Stimulated activated CD8-positive, alpha-beta memory T cell treated with anti-CD3 and anti-CD28 coated beads, Interleukin-12 subunit alpha, Interleukin-12 subunit beta, amount 100 ng/mL, for 24 hours (primary cell): ENCODE data around the gene CRTAC1.

ENCODE experiments used
- DNase-seq: peaks from one replicate; pipeline ENCODE4 v3.0.0-alpha.2; 2020; ENCODE audit errors: extremely low read depth

The CRTAC1 gene, protein sequence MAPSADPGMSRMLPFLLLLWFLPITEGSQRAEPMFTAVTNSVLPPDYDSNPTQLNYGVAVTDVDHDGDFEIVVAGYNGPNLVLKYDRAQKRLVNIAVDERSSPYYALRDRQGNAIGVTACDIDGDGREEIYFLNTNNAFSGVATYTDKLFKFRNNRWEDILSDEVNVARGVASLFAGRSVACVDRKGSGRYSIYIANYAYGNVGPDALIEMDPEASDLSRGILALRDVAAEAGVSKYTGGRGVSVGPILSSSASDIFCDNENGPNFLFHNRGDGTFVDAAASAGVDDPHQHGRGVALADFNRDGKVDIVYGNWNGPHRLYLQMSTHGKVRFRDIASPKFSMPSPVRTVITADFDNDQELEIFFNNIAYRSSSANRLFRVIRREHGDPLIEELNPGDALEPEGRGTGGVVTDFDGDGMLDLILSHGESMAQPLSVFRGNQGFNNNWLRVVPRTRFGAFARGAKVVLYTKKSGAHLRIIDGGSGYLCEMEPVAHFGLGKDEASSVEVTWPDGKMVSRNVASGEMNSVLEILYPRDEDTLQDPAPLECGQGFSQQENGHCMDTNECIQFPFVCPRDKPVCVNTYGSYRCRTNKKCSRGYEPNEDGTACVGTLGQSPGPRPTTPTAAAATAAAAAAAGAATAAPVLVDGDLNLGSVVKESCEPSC

DNA sequence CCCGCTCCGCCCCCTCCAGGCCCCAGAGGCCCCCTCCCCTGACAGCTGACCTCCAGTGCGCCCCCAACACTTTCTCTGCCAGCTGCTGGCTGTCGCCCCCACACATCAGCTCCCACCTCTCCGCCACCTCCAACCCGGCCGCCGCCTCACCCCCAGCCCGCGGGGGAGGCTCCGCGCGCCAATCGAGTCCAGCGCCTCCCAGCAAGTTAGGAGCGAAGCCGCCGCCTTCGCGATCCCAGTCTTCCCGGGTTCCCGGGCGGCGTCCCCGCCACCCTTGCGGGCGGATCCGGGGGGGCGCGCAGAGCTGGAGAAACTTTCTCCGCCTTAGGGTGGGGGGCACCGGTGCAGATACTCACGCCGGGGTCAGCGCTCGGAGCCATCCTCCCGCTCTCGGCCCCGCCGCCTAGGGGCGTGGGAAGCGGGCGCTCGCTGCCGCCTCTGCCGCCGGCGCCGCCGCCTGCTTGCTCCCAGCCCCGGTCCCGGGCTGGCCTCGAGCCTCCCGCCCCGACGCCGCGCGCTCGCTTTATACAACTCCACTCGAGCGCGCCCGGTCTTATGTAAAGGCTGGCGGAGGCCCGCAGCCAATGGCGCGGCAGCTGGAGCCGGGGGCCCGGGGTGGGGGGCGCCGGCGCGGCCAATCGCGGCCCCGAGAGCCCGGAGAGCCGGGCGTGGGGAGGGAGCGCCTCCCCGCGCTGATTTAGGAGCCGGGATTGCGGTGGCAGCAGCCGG lies at the start of gene CRTAC1:
Gene CRTAC1 (minus strand): TSS at position 529 of the 729 bp plus-strand sequence. CDS start 149 bp downstream, at position 380.
- DNase-seq: no peak

- DNase-seq: no peak
Measured at GRCh38 chr10:98078774-98079173, 48.4 kb upstream of the CRTAC1 start.

DNA sequence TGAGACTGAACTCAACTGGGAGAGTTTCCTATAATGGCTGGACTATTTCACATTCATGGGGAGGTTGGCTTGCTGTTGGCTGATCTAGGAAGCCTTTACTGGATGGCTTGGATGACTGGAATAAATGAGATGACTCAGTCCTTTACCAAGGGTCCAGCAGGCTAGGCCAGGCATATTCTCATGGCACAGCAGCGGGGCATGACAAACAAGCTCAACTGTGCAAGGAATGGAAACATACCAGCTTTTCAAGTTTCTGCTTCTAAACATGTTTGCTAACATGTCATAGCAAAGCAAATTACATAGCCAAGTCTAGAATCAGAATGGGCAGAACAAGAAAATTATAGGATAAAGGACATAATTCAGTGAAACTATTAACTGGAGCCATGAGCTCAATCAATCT lies 46.8 kb upstream of the CRTAC1 start:
- no peak for DNase-seq

DNA sequence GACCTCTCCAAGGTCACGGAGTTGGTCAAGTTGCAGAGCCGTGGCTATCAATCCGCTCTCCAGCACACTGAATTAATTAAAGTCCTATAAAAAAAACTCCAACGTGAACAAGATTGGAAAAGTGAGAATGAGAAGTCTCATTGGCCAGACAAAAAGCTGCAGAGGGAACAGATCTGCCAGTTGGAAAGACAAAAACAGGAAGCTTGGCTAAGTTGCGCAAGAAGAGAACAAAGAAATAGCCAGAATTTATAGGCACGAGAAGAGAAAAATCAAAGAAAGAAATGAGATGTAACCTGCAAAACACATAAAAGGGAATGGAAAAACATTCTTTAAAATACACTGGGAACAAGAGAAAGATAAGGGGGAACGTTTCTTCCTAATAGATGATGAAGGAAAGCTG lies 45.7 kb upstream of the CRTAC1 start:
- no peak for DNase-seq

DNA sequence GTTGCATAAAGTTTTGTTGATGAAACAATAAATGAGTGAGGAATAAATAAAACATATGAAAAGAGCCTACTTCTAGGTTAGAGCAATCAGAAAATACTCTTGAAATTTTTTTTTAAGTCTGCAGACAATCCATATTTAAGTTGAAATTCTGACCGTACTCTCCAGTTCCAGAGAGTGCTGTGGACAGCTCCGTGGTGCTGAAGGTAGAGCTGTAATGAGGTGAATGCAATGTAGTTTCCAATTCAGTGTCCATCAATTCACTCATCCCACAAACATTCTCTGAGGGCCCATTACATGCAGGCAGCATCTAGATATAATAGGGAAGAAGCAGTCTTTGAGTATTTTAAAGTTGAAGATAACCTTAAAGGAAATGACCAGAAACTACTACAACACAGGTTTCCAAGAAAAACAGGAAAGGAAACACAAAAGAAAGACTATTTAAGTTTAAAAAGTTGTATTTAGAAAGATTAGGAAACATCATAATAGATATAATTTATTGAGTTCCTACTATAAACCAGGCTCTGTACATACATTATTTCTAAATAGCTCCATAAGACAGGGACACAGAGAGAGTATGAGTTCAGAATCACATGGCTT lies 44.0 kb upstream of the CRTAC1 start:
- no peak for DNase-seq

DNA sequence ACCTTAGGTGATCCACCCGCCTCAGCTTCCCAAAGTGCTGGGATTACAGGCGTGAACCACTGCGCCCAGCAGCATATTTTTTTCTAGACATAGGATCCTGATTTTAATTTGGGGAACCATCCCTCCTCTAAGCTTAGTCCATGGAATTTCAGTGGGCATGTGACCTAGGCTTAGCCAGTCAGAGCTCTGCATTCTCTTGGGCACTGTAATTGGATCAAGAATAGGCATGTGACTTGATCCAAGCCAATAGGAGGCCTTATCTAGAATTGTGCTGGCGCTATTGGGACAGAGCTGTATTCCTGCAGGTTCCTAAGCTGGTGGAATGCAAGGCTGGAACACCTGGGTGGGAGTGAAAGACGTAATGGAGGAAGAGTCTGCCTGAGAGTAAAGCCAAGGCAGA lies 36.7 kb upstream of the CRTAC1 start:
- DNase-seq: no peak

DNA sequence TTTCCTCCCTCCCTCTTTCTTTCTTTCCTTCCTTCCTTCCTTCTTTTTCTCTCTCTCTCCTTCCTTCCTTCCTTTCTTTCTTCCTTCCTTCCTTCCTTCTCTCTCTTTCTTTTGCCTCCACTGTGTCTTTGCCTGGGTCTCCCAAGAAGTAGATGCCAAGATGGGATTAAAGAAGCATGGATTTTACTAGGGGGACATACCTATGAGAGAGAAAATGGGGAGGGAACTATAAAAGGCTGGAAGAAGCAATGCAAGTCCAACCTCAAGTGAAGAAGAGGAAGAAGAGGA lies 33.3 kb upstream of the CRTAC1 start:
- DNase-seq: no peak

GRCh38 chr10:98062424-98062823 lies 32.0 kb upstream of the CRTAC1 start:
- DNase-seq: no peak

- no peak for DNase-seq
Measured at GRCh38 chr10:98060079-98060478, 29.7 kb upstream of the CRTAC1 start.

DNA sequence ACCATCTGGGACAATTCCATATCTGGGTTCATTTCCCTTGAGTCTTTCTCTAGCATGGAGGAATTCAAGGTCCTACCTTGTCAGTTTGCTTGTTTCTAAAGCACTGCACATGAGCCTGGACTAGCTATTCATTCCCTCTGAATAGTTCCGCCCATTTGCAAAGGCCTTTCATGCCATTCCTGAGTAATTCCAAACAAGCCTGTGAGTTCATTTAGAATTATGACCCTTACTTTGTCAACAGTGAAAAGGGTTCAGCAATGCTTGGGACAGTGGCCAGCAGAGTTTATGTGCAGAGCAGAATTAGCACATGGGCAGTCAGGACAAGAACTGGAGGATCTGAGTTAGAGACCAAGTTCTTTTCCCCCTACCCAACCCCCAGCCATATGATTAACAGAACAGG lies 27.9 kb upstream of the CRTAC1 start:
- DNase-seq: no peak

DNA sequence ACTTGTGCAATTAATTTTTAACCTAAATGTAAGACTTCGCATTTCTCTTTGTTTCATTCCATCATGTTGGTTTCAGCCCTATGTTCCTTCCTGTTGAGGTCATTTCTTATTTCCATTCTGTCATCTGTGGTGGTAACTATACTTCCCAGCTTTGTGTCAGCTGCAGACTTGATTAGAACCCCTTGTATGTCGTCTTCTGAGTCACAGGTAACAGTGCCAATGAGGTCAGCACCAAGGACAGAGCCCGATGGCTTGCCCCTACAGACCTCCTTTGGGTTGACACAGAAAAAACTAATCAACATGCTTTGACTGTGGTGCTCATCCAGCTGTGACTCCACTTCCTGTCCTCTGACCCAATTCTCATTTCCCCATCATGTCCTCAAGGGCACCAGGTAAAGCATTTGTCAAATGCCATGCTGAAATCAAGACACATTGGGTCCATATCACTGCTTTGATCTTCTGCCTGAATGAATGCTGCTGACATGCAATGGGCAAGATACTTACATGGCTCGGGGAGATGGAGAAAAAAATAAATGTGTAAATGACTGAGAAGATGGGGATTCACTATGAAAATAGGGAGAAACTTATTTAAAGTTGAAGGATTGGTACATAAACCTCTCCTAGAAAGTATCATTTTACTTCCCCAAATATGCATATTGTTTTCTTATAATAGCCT lies 25.6 kb upstream of the CRTAC1 start:
- no peak for DNase-seq

DNA sequence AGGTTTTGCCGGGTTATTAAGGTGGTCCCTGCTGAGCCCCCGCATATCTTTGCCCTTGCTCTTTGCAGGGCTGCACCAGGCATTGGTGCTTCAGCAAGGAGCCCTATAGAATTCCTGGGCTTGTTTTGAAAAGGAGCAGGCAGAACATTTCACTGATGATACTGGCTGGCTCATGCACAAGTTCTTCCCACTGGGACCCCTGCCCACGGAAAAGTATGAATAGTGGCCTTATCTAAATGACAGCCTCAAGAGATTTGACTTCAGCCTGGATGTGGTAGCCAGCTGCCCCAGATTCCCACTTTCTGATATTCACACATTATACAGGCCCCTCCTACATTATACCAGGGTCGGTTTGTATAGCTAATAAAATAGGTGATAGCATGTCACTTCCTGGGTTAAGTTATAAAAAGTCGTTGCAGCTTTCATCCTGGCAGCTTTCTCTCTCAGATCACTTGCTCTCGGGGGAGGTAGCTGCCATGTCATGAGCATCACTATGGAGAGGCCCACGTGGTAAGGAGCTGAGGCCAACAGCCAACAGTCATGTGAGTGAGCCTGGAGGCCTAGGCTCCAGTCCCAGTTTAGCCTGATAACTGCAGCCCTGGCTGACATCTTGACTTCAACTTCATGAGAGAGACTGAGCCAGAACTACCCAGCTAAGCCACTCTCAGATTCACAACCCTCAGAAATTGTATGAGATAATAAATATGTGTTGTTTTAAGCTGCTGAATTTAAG lies 16.8 kb upstream of the CRTAC1 start:
- no peak for DNase-seq

DNA sequence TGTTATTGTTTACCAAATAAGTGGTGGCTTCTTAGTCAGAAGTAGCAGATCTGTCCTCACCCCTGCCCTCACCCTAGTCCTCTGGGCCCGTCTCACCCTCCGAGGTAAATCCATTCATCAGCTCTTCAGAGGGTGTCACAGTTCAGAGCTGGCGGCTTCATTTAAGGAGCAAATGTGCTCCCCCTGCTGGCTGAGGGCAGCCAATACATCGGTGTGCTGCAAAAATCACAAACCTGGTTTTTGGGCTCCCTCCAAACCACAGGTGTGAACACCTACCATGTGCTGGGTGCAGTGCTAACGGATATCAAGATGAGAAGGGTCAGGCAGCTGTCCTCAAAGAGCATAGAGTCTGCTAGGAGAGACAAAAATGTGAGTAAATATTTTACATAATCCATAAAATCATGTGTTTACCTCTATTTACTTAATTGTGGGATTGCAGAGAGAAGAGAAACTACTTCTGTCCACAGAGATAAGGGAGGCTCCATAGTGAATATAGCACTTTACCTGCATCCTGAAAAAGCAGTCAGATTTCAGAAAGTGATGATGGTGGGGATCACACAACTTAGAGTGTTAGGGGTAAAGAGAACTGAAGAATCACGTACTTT lies 15.5 kb upstream of the CRTAC1 start:
- no peak for DNase-seq

DNA sequence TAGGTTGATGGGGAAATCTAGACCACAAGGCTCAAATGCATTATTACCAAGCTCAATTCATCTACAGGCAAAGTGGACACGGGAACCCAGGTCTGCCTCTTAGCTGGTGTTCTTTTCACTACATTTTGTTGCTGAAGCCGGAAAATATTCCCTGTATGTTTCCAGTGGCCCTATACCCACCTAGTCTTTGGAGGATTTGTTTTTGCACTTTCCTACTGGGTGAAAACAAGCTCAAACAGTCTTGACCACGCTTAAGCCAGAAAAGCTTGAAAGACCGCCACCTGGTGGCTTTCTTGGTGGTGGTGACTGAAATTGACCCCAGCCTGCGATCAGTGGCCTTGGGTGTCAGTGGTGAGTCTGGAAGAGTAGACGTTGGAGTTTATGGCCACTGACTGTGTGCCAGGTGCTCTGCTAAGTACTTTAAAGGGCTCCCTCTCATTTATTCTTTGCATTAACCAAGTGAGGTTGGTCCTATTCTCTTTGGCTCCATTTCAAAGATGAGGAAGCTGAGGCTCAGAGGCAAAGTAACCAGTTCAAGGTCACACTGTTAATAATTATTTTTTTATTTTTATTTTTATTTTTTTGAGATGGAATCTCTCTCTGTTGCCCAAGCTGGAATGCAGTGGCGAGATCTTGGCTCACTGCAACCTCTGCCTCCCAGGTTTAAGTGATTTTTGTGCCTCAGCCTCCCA lies 11.1 kb upstream of the CRTAC1 start:
- DNase-seq: no peak

DNA sequence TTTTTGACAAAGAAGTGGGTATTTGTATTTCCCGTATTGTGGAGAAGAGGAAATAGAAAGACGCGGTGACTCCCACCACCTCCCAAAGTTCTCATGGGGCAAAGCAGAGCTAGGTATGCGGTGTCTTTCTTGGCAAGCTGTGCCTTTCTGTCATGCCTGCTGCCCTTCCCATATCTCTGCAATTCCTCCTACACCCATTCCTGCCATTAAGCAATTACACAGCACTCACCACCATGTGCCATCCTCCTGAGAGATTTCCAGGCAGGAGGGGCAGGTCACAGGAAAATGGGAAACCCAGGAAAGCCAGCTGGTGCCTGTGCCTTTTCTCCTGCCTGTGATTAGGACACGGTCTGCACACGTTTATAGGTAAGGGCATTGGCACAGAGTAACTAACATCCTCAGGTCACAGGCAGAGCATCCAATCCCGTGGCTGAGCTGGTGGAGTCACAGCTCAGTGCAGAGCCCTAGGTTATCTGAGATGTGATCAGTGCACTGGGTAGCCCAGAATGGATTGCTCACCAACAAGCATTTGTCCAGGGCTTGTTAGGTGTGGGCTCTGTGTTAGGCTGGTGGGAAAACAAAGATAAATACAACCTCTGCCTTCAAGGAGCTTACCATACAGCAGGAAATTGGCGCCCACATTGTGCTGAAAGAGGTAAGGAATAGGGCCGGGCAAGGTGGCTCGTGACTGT lies 9.4 kb upstream of the CRTAC1 start:
- DNase-seq: no peak

DNA sequence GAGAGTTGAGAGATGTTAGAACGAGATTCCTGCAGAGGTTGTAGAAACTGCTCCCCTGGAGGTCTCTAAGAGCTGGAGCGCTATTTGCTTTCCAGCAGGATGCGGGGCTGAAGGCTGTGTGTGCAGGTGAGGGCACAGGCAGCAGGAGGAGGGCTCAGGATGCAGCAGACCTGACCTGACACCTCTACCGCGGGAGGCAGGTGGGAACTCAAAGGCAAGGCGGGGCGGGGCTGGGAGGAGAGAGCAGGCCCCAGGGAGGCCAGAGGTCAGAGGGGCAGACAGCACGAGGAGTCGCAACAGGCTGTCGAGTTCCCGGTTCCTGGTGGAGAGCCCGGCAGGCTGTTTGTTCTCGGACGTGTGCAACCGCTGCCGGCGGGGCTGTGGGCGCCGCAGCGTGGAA lies 7.9 kb upstream of the CRTAC1 start:
- DNase-seq: no peak

DNA sequence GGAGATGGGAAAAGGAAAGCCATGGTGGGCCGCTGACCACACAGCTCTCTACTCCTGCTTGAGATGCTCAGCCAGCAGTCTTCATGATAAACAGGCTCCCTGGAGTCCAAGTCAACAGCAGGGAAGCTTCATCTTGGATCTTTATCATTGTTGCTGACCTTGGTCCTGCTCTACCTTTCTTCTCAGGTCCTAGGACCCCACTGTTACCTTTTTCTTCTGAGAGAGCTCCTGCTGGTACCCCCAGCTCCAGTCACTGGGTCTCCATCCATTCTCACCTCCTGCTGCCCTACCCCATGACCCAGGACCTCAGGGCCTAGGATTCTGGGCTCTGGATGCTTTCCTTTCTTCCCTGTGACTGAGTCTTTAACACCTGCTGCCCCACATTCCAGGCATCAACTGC lies 5.2 kb upstream of the CRTAC1 start:
- no peak for DNase-seq

GRCh38 chr10:98033515-98033914 lies 3.1 kb upstream of the CRTAC1 start:
- no peak for DNase-seq

GRCh38 chr10:98031440-98031839 lies 1.0 kb upstream of the CRTAC1 start:
- DNase-seq: no peak

DNA sequence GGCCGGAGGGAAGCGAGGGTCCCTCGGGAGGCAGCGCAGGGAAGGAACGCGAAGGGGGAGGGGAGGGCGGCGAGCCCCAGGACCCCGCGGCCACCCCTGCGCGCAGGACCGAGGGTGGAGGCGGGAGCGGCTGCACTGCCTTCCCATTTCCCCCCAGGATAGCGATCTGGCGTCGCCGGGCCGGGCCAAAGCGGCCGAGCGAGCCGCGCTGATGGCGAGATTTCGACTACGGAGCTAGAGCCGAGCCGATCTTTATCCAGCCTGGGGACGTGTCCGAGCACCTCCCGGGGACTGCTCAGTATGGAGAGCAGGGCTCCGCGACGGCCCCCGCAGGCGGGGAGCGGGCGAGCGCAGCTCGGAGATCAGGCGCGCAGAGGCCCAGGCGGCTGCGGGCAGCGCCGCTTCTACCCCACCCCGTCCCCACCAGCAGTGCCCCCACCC lies 590 bp upstream of the CRTAC1 start:
- no peak for DNase-seq
